22Rv1 (cell line): ENCODE data around the gene UNC50.

ENCODE experiments used
- ZFX ChIP-seq: fragments of 450-650 bp; IDR thresholded peaks from 2 replicates; pipeline ENCODE4 v1.6.1; 2017; ENCODE audit warnings: antibody characterized with exemption, borderline replicate concordance
- TF ChIP-seq, protein P1 (sequence below): fragments of 450-650 bp; IDR thresholded peaks from 2 replicates; pipeline ENCODE4 v1.5.1; 2017; ENCODE audit warnings: mild to moderate bottlenecking

DNA sequence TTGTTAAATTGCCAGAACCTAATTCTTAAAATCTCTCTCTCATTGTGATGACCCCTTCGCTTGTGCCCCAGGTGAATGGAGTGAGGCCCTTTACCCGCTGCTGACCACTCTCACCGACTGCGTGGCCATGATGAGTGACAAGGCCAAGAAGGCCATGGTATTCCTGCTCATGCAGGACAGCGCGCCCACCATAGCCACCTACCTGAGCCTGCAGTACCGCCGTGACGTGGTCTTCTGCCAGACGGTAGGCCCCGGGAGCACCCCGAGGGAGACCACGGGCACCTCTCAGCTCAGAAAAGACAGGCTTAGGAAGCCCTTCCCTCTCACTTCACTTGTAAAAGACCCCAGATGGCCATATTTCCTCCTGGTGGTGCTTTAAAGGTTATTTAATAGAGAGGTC, 45.0 kb upstream of the UNC50 start:
- TF ChIP-seq, protein P1, sequence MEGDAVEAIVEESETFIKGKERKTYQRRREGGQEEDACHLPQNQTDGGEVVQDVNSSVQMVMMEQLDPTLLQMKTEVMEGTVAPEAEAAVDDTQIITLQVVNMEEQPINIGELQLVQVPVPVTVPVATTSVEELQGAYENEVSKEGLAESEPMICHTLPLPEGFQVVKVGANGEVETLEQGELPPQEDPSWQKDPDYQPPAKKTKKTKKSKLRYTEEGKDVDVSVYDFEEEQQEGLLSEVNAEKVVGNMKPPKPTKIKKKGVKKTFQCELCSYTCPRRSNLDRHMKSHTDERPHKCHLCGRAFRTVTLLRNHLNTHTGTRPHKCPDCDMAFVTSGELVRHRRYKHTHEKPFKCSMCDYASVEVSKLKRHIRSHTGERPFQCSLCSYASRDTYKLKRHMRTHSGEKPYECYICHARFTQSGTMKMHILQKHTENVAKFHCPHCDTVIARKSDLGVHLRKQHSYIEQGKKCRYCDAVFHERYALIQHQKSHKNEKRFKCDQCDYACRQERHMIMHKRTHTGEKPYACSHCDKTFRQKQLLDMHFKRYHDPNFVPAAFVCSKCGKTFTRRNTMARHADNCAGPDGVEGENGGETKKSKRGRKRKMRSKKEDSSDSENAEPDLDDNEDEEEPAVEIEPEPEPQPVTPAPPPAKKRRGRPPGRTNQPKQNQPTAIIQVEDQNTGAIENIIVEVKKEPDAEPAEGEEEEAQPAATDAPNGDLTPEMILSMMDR = no peak
- no peak for TF ChIP-seq ZFX
